Activated CD4-positive, alpha-beta T cell treated with anti-CD3 and anti-CD28 coated beads for 24 hours (primary cell): ENCODE results near the gene MPP1.

Experiments
- DNase-seq, 2 donors: peaks; one replicate each; pipeline ENCODE4 v3.0.0-alpha.2; 2020; ENCODE audit warnings: low read depth in 2 of 2

The MPP1 gene

DNA sequence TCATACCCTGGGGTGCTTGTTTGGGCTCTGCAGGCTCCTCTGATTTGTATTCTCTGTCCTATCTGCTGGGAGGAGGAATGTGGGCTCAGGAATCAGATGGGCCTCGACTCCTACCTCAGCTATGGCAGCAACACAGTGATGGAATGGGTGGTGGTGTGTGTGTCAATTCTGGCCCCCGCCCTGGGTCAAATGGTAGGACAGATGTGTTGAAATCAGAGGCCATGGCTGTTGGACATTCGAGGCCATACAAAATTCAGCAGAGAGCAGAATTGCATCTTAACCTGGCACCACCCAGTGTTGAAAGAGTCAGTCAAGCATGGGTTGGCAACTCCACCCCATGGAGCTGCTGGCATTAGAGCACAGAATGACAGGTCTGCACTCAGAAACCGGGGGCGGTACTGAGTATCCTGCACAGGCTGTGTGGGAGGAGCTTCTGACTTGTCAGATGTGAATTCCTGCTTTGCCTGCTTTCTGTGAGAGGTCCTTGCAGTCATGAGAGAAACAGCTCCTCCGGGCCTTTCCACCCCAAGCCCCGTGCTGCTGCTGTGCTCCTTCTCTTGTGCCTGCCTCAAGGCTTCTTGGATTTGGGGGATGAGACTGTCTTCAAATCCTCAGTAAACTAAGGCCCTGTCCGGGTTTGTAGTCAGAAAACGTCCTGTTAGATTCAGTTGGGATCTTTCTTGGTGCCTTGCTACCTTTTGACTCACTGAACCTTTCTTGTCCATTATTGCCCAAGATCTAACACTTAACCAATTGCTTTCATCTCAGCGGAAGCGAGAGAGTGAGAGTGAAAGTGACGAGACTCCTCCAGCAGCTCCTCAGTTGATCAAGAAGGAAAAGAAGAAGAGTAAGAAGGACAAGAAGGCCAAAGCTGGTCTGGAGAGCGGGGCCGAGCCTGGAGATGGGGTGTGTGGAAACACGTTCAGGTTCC, 29.6 kb downstream of the MPP1 start:
- DNase-seq: peak in 1 of 2 donors; percentile 10

DNA sequence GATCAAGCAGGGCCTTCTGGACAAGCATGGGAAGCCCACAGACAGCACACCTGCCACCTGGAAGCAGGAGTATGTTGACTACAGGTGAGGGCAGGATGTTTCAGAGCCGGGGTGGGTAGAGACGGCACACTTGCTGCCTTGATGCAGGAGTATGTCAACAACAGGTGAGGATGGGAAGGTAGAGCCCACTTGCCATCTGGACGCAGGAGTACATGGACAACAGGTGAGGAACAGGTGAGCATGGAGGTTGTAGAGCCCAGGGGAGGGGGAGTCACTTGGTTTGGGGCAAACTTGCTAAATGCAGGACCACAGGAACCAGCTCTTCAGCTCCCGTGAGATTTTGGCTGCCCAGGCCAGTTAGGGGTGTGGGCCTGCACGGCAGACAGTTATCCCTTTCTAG, 30.7 kb downstream of the MPP1 start:
- DNase-seq: no peak

DNA sequence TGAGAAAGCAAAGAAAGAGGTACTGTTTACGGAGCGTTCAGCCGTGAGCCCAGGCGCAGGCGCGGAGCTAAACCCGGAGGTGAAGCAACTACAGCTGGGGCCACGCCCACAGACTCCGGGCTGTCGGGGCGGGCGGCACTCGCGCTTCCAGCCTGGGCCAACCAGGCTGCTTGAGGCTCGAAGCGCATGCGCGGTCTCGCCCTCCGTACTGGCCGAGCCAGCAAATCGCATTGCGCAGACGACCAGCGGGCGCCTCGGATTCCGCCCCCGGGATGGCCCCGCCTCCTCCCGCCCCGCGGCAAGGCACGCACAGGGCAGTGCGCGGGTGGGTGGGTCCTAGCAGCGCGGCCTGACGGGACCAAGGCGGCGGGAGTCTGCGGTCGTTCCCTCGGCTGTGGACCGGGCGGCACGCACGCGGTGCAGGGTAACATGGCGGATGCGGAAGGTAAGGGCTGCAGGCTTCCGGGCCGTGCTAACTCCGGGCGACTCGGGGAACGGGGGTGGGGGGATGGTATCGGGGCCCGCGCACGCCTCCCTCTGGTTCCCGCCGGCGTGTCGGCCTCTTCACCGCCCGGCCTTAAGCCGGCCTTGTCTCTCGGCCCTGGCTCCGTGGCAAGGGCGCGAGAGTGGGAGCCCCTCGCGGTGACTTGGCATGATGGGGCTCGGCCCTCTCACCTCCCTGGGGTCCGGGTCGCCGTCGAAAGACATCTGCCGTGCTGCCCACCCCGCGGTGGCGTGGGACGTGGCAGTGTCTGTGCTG, 42.6 kb downstream of the MPP1 start, which contains the start of gene DKC1:
DKC1 (plus strand) TSS at position 328 of the 760 bp plus-strand sequence; CDS start at position 430, 102 bp downstream.
- peak; percentile 82 to 89 for DNase-seq

DNA sequence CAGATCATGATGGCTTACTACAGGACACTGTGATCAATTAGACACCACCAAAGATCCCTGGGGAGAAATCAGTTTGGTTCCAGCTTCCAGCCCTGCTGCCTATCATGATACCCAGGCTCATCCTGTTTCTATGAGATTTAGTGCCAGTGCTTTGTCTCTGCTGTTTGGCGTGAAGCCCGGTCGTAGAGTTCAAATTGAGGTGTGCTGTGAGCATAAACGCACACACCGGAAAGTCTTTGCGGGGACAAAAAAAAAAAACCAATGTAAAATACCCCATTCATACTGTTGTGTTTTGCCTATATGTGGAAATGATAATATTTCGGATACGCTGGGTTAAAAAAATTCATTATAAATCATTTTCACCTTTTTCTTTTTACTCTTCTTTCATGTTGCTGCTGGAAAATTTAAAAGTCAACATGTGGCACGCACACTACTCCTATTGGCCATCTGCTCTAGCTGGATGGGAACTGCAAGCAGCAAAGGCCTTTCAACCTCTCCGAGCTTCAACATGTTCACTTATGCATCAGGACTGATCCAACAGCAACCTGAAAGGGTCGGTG, 43.2 kb downstream of the MPP1 start:
- DNase-seq: no peak

DNA sequence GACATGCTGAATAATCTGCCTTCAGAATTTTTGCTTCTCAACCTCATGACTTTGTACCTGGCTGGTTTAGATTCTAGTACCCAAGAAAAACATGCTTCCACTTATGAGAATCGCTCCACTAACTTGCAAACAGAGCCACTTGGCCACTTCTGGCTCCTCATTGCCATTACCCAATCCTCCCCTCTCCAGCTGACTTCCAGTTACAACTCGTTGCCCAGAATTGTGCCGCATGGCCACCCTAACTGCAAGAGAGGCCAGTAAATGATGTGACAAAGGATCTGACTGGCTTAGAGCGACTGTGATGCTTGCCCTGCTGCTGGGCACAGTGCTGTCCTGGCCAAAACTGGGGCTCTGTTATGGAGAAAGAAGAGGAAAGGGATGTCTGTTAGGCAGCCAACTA, 46.6 kb downstream of the MPP1 start:
- no peak for DNase-seq

DNA sequence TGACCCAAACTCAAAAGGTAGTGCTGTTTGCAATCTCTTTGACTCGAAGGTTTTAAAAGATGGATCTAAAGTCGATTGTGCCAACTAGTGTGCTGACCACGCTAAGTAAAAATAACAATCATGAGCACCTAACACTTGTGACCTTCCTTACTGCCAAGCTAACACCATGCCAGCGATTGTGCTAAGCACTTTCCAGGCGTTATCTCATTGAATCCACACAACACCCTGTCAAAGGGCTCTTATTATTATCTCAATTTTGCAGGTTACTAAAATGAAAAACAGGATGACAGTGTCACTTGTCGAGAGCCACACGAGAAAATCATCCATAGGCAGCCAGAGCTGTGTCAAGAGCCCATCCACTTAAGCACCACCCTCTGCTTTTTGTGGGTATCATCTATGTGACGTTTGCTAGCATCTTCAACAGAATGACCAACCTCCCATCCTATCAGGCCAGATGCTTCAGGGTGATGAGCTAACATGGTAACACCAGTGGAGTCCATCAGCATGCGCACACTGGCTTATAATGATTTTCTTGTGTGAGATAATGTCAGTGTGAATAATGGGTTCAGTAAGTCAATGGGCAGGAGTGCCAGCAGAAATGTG, 53.5 kb downstream of the MPP1 start:
- DNase-seq: no peak

DNA sequence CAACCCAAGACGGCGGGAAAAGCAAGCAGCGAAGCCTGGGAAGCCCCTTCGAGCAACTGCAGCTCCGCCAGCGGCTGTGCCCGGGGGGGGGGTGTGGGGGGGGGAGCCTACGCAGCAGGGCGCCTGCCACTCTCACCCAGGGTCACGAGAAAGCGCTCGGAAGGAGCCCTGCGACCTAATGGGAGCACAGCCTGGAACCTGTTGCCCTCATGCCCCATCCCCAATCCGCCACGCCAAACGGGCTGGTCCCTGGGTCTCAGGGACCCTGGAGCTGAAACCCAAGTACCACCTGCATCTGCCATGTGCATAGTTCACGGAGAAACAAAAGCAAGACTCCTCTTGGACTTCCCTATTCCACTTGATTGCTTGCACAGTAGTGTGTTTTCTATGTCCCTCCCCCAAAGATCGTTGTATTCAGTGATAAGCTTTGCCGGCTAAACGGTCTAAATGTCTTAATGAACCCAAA, 54.0 kb downstream of the MPP1 start:
- no peak for DNase-seq

DNA sequence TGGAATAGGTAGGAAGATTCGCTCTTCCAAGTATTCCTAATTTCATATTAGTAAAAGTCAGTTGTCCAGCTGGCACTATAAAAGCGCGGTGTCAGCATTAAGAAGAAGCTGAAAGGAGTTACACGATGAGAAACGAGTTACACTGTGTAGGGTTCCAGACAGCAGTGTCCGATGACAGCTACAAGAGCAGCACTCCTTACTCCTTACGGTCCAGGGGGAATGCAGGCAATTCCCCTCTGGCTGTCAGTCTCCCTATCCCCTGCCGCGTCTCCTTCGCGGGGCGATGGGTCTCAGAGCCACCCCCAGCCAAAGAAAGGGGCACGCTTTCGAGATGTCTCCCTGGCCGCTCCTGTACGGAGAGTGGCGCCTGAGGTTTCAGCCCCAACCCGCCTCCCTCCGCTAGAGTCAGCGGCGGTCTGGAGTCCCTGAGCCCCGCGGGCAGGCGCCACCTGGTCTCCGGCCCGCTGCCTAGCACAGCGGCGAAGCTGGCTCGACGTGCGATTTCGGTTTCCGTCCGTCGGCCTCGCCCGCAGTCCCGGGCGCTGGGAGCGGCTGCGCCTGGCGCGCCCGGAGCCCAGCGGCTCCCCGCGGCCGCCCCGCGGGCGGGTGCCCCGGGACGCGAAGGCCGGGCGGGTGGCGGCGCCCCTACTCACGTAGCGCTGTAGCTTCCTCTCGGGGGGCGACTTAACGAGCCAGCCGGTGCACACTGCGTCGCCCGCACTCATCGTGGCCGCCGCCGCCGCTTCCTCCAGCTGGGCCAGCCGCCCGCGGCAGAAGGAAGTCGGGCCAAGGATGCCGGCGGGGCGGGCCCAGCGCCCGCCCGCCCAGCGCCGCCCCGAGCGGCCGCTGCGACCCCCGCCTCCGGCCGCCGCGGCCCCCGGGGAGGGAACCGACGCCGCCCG, 54.7 kb downstream of the MPP1 start, which contains the start of gene GAB3:
GAB3 (minus strand) TSS at position 777 of the 902 bp plus-strand sequence; CDS start at position 725, 52 bp downstream.
- no peak for DNase-seq

DNA sequence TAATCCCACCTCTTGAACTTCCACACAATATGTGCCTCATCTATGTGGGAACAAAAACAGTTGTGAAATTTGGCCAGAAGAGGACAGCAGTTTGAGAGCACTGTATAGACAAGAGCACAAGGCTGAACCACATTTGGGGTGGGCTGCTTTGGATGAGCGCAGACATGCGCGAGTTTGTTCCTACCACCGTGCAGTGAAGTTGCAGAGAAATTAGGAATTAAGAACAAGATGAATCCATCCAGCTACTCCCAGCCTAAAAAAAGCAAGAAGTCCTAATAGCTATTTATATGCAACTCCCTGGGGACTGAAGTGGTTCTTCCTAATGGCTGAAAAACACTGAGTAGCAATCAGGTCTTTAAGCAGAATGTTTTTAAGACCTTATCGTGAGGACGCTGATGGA, 55.4 kb downstream of the MPP1 start:
- no peak for DNase-seq

DNA sequence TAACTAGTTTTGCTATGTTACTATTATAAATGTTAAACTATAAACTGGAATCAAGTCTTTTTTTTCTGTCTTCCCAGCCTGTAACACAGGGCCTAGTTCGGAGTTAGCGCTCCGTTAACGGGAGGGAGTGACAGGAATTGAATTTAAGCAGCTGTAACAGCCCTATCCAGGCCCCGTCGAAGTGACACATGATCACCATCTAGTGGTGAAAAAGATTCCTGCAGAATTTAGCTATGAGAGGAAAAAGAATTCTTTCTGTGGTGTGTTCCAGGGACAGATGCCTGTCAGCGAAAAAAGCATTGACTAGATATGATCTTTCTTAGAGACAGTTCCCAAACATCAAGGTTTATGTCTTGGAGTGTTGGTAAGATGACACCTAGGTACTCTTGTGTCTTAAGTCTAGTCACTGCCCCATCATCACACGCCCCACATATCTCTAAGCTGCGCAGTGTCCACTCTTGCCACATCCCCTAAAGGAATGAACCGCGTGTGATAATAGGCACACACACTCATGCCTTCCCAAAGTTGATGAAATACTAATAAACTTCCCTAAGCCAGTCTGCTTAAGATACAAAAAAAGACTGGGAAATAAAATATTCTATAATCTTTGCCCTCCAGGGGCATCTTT, 56.5 kb downstream of the MPP1 start:
- DNase-seq: peak in 1 of 2 donors; percentile 34

DNA sequence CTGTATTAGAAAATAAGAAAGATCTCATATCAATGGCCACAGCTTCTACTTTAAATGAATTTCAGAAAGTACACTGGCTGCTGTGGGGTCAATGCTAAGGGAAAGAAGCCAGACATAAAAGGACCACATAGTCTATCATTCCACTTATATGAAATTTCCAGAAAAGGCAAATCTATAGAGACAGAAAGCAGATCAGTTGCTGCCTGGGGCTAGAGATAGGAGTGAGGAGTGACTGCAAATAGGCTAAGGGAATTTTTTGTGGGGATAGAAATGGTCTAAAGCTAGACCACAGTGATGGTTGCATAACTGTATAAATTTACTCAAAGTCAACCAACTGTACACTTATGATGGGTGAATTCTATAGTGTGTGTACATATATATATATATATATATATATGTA, 62.7 kb downstream of the MPP1 start:
- no peak for DNase-seq

DNA sequence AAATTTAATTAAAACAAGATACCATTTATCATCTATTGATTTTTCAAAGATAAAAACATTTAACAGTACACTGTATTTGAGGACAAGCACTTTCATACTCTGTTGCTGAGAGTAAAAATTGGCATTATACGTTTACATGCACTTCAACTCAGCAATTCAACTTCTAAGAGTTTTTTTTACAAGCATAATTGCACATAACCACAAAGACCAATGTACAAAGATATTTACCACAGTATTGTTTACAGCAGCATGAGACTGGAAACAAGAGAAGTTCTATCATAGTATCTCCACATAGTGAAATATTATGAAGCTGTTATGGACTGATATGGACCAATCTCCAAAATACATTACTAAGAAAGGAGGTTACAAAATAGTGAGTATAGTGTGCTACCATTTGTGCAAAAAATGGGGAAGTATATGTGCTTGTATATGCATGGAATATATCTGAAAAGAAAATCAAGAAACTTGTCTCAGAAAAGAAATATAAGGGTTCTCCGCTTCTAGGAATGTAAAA, 65.3 kb downstream of the MPP1 start:
- DNase-seq: no peak

DNA sequence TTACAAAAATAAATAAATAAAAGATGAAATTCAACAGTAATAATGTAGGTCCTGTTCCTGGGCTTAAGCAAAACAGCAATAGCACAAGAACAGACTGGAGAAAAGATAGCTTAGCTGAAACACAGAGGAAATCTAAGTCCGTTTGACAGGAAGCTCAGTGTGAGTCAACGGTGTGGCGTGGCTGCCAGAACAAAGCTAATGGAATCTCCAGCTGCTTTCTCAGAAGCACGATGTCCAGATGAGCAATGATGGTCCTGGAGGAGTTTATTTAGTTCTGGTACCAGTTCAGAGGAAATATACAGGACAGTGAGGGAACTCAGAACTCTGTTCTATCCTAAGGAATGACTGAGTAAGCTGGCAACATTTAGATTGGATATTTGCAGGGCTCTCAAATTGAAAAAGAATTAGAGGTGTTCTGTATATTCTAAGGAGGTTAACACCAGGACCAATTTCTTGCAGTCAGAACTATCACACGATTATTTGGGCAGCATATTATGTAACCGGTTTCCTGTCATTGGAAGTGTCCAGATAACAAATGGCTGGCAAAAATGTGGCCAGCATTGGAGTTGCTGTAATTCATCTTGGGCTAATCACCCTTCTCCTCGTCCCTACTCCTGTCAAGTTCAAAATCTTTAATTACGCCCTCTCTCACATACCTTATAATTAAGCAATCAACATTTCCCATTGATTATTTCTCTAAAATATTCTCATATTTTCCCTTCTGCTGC, 67.1 kb downstream of the MPP1 start:
- no peak for DNase-seq

DNA sequence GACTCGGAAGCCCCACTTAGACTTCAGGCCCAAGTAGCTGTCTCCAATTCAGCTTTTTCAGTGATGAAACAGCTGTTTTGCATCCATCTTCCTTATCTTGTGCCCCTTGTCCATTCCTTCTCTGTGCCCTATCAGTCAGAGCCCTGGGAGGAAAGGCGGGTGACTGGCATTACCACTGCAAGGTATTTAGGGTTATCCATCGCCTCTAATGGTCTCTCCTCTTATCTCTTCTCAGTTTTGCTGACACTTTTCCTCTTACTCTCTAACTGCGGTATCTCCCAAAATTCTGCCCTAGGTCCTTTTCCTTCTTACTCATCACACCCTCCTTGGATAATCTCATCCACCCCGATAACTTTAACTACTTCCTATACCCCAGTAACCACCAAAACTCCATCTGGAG, 68.1 kb downstream of the MPP1 start:
- no peak for DNase-seq

DNA sequence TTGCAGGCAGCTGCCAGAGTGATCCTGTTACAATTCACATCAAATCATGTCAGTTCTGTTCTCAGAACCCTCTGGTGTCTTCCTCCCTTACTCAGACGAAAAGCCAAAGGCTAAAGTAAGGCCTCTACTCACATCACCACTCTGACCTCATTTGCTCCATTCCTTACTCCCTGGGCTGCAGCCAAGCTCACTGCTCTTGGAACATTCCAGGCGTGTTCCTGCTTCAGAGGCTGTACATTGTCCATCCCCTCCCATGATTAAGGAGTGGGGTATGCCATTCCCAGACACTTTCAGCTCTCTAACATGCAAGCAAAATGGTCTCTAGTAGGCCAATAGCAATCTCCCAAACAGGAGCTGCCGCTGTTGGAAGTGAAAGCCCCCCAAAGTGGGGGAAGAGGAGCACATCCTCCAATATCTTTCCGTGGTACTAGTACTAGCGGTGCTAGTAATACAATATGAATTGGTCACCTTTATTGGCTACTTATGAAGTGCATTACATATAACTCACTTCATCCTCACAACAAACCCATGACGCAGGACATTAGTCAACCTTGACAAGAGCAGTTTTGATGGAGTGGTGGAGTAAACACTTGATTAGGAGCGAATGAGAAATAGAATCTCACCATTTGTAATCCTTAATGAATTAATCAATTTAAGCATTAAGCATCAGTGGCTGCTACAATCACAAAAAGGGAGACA, 69.4 kb downstream of the MPP1 start:
- DNase-seq: no peak

DNA sequence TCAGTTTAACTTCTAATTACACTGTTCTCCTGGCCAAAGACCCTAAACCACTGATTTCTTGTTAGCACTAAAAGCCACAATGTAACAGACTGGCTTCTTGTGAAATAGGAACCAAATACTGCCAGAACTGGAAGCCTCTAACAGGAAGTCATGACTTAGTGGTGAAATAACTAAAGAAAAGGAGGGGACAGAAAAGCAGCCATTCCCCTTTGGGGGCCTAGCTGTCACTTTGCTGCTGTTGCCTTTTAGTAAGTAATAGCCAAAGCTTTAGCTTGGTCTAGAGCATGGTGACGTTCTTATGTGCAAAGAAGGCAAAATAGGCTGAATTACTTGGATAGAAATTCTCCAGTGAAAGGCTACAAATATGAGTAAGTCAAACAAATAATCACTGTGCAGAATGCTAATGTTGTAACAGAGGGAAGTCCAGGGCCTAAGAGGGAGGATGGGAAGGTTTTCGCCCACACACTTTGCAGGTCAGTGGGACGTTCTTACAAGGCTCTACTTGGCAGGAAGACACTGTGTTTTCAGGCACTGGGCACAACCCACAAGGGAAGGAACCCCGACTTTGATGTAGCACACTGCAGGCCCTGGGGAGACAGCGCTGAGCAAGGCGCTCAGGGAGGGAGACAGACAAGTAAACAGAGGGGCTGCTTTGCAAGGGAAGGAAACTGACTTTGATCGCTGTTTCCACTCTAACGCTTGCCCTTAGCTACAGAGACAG, 71.1 kb downstream of the MPP1 start:
- no peak for DNase-seq

DNA sequence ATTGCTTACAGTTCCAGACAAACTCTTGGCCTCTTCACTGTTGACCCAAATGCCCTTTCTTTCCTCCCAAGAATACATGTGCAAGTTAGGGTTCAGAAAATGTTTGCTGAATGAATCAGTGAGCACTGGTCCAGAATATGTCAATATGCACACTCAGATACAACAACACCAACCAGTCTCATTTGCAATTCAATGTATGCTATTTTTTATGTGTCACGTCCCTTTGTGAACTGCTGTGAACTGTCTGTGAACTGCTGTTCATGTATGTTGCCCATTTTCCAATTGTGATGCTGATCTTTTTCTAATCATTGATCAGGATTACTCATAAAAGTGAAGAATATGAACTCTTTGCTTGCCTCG, 72.2 kb downstream of the MPP1 start:
- DNase-seq: no peak

DNA sequence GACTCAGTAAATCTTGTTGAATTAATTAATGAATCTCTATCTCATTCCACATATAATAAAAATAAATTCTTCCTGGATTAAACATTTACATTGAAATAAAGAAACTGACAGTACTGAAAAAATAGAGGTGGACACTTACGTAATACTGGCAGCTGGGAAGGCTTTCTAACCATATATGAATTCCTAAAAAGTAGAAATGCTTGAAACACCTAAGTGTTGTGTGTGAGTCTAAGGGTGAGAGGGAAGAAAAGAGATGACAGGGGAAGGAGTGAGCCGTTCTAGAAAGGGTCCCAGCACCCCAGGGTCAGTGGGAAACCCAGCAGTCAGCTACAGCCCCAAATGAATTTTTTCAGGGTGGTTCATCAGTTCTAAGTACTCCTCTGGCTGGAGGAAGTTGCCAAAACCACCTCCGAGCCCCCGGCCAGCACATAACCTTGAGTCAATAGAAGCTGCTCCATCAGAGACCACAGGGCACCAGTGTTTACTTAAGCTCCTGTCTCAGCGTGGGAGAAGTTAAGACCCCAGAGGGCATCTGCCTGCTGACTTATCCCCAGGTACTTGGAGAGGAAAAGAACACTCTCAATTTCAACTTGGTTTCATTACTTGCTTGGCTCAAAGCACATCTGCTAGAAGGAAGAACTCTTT, 72.7 kb downstream of the MPP1 start:
- DNase-seq: no peak
